GM21381 (cell line): Measurements from ENCODE around the gene CGREF1.
"Not testable (repeated sequence)": the region's sequence is repeated elsewhere in the genome, so short reads cannot be mapped to it uniquely, and the experiment has no call there.

Experiments
- ATAC-seq: cut with Tn5 transposase; IDR thresholded peaks from one replicate; pipeline ENCODE4 v1.9.1; 2021; ENCODE audit warnings: mild to moderate bottlenecking, moderate library complexity; ENCODE audit not compliant: unreplicated experiment

Gene CGREF1

DNA sequence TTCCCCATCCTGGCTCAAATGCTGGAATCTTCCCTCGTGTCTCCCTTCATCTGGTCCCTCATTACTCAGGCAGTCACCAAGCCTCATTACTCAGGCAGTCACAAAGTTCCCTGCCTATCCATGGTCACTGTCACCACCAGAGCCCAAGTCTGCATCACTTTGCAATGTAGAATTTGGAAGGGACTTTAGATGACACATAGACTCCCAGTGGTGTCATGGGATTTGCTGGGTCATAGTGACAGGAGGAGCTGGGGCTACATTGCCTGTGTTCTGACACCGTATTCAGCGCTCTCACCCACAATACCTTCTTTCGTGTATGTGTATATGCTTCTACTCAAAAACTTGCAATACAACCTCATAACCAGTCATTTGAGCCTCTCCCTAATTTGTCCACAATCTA is 42.6 kb downstream of the CGREF1 start:
- no peak for ATAC-seq

GRCh38 chr2:27075566-27075871 is 43.4 kb downstream of the CGREF1 start:
- not testable (repeated sequence) for ATAC-seq

DNA sequence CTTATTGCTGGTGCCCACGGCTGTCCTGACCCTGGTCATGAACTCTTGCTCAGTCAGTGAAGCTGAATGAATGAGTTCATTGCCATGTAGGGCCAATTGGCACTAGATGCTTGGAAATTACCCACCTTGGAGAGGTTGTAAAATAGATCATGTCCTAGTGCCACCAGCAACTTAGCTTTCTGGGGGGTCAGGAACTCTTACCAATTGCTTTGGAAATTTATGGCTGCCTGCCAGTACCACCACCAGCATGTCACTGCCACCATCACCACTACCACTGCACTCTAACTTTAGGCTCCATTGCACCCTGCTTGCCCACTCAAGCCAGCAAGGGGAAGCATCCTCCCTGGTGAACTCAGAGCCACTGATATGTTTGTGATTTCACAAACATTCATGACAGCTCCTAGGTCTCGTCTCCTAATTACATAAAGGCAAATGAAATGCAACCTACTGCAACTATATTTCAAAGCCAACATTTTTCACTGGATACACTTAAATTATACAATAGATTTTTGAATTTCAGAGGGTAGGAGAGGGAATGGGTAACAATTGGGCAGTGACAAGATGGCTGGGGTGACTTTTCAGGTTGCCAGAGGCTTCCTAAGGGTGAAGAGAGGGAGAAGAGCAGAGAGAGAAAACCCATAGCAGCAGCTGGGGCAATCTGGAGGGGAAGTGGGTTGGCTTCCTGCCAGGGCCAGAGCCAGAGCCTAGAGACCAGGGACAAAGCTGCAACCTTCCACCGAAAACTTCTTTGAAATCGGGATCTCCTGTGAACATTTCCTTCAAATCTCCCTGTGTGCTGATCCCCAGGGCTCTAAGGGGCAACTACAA is 44.0 kb downstream of the CGREF1 start:
- ATAC-seq = no peak

- ATAC-seq = no peak
Observed at GRCh38 chr2:27073782-27074181, 45.1 kb downstream of the CGREF1 start.

GRCh38 chr2:27072920-27073319 is 46.0 kb downstream of the CGREF1 start:
- no peak for ATAC-seq

DNA sequence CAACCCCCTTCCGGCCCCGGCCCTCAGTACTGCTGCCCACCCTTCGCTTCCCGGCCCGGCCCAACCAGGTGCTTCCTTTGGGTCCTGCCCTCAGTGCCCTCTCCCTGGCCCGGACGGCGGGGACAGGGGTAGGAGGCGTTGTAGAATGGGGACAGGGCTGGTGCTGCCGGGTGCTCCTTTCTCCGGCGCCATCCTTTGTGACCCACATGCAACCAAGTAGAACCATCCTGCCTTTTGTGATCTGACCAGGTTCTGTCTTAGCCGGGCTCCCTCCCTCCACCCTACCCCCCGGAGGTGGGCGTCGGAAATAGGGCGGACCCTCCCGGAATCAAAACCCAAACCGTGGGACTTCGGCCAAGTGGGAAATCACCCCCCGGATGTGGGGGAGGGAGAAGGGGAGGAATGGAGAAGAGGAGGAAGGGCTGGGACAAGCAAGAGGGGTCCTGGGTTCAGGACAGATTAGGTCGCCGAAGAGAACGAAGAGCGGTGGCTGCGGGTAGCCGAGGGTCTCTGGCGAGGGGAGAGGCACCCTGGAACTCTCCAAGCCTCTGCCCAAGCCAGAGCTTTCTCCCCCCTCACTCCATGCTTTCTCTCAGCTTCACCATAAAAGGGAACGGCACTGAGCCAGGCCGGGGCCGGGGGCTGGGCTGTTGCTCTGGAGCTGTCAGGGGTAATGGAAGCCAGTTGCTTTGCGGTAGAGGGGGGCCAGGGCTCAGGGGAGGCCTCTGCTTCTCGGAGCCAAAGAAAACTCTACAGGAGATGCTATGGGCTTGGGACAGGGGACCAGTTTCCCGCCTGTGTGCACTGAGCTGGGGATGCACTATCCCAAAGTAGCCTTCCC is 46.7 kb downstream of the CGREF1 start:
- peak; percentile 2 for ATAC-seq

DNA sequence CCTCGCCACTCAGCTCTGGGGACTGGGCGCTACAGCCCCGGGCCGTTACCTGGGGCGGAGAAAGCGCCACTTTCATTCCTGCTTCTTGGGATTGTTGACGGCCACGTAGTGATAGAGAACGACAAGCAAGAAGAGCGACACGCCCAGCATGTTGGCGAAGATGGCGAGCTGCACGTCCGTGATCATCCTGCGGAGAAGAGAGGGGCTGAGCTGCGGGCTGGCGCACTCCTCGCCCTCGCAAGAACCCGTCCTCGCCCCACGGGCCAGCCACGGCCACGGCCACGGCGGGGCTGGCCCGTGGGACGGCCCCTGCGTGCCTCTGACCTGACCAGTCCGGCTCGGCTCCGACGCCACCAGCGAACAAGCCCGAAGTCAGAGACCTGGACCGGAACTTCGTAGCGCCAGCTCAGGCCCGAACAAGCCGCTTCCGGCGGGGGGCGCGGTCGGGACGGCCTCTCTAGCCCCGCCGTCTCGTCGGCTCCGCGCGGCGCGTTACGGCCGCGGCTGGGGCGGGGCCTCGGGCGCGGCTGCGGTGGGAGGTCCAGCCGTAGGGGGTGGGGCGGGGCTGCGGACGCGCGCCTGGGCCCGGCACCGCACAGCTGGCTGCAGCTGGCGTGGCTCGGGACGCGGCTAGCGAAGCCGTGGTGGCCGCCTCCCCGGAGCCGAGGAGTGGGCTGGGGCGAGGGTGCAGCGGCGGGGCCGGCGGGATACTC is 47.5 kb downstream of the CGREF1 start, which contains the start of gene OST4:
Gene OST4, minus strand, starts transcription at position 378 of the 713 bp plus-strand sequence.
- peak; percentile 91 for ATAC-seq

- ATAC-seq = no peak
Observed at GRCh38 chr2:27070653-27071276, 48.2 kb downstream of the CGREF1 start.

DNA sequence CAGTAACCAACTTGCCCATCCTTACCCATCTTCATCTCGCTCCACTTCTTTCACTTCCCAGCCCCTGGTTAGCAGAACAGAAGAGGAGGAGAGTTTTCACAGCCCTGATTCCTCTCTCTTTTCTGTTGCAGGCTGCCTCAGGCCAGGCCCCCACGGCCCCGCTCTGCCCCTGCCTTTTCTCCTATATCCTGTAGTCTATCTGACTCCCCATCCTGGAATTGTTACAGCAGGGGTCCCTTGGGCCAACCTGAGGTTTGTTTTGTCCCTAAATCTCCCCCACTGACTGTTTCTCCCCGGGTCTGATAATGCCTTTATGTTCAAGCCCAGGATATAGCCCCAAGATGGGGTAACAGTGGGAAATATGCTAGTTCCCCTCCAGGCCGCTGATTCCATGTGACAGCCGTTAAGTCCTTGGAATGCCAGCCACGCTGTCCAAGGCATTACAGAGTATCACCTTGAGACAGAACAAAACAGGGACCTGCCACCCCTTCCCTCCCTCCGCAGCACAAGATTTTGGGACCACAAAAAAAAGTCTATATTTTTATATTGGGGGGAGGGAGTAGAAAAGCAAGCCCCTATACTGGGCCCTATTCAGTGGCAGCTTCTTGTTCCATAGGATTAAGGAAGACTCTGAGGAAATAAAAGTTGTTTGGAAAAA is 48.8 kb downstream of the CGREF1 start:
- no peak for ATAC-seq

- ATAC-seq = no peak
Observed at GRCh38 chr2:27069436-27069835, 49.5 kb downstream of the CGREF1 start.

DNA sequence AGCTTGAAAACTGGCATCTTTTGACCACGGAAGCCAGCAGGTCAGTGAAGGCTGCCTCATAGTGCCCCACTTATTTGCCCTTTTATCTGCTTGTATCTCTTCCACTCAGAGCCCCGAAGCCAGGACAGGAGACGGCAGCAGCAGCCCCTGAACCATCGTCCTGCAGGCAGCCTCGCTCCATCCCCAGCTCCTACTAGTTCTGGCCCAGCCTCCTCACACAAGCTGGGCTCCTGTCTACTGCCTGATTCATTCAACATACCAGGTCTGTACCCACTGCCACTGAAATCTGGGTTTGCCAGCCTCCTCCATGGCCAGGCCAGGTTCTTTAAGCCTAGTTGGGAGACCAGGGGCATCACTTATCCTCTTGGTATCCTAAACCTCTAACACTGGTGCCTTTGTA is 51.5 kb downstream of the CGREF1 start:
- ATAC-seq = no peak

- ATAC-seq = no peak
Observed at GRCh38 chr2:27065128-27065527, 53.8 kb downstream of the CGREF1 start.

- ATAC-seq = no peak
Observed at GRCh38 chr2:27060323-27060722, 58.6 kb downstream of the CGREF1 start.

GRCh38 chr2:27059141-27059820 is 59.6 kb downstream of the CGREF1 start:
- ATAC-seq = no peak

DNA sequence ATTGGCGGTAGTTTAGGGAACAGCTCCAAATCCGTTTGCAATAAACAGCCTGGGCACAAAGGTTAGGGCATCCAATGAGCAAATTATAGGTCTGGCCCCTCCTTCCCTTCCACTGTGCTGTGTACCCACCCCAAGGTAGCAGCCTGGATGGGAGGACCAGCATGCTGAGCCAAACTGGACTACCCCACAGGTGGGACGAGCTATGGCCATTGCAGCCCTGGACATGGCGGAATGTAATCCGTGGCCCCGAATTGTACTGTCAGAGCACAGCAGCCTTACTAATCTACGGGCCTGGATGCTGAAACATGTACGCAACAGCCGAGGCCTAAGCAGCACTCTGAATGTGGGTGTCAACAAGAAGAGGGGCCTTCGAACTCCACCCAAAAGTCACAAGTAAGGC is 60.7 kb downstream of the CGREF1 start:
- no peak for ATAC-seq

DNA sequence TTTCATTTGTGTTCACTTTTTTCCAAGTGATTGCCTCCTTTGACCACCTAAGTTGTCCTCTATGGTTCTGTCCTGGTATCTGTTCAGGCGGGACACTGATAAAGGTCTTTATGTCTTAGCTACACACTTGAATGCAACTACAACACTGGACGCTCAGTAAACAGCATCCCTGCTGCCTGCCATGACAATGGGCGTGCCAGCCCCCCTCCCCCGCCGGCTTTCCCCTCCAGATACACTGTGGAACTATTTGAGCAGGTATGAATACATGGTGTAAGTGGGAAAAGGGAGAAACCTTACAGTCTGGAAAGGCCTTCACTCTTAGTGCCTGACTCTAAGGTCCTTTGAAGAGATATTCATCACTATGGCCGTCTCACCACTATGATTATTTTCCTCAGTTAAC is 61.7 kb downstream of the CGREF1 start:
- ATAC-seq = no peak

DNA sequence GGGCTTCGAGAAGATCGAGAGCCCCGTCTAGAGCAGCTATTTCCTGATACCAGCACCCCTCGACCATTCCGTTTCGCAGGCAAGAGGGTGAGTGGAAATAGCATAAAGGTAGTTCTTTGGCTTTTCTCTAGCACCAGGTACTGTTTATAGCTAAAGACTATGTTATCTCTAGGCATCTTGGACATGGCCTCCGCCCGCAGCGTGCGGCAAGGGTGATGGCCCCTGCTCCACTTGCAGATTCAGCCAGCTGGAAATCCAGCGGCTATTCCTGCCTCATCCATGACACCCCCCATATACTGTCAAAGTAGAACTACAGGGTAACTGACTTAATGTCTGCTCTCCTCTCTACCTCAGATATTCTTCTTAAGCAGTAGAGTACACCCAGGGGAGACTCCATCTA is 64.2 kb downstream of the CGREF1 start:
- ATAC-seq = no peak

- no peak for ATAC-seq
Observed at GRCh38 chr2:27053776-27054175, 65.2 kb downstream of the CGREF1 start.

- no peak for ATAC-seq
Observed at GRCh38 chr2:27053321-27053720, 65.6 kb downstream of the CGREF1 start.
